SK-N-SH (cell line): Measurements from ENCODE around the gene KCNAB1. TPM values are rescaled to one million over a fixed set of nuclear protein-coding genes. Genes with fewer than 3 reads are reported as not detected.

Experiments
- CTCF ChIA-PET: fragments of 300-600, 350-600 bp; formaldehyde crosslinking; extraction: SDS; loops from one replicate; lab custom pipeline; 2021; lab: Yijun Ruan, JAX
- POLR2A ChIA-PET: fragments of 350-600 bp; sonication (Branson Sonifier 250); formaldehyde crosslinking; extraction: SDS; loops from one replicate; lab custom pipeline; 2020; ENCODE audit warnings: antibody characterized with exemption, inconsistent platforms; lab: Yijun Ruan, JAX
- DNase-seq: peaks from one replicate; pipeline ENCODE4 v3.0.0; 2012
- H2AFZ ChIP-seq: fragments of 200-600 bp; sonication (generic); 2 replicates; pipeline ENCODE4 v1.8.1; 2016; ENCODE audit warnings: antibody characterized with exemption, mild to moderate bottlenecking, low read depth
- H3F3A ChIP-seq: fragments of 200-600 bp; sonication (generic); replicated peaks from 2 replicates; pipeline ENCODE3; 2016; ENCODE audit warnings: antibody characterized with exemption, mild to moderate bottlenecking; ENCODE audit not compliant: insufficient read depth
- H3K27ac ChIP-seq, 2 experiments: fragments of 200-500 bp in 1 of 2; fragments of 200-600 bp in 1 of 2; sonication (Bioruptor generic) in 1 of 2; sonication (generic), shearing (Covaris generic) in 1 of 2; 2 replicates each; pipeline versions ENCODE4 v1.5.1 to v1.6.1; 2014 to 2016; ENCODE audit warnings: low read depth in 2 of 2, inconsistent platforms in 1 of 2, low read length in 1 of 2, mild to moderate bottlenecking in 1 of 2, mixed read lengths in 1 of 2
- H3K27me3 ChIP-seq: fragments of 200-600 bp; sonication (generic), shearing (Covaris generic); 2 replicates; pipeline ENCODE4 v1.6.1; 2016; ENCODE audit warnings: mixed run types; ENCODE audit not compliant: insufficient read depth
- H3K36me3 ChIP-seq, 2 experiments: fragments of 200-500 bp in 1 of 2; fragments of 200-600 bp in 1 of 2; sonication (Bioruptor generic) in 1 of 2; sonication (generic) in 1 of 2; replicated peaks in 1 of 2; 2 replicates each; pipeline versions ENCODE3 to v1.5.1; 2014 to 2016; ENCODE audit warnings: low read length in 1 of 2, mild to moderate bottlenecking in 1 of 2; ENCODE audit not compliant: insufficient read depth in 2 of 2, control insufficient read depth in 1 of 2
- H3K4me1 ChIP-seq, 2 experiments: fragments of 200-500 bp in 1 of 2; fragments of 200-600 bp in 1 of 2; sonication (Bioruptor generic) in 1 of 2; sonication (generic), shearing (Covaris generic) in 1 of 2; 2 replicates each; pipeline versions ENCODE4 v1.5.1 to v1.6.1; 2014 to 2016; ENCODE audit warnings: low read depth in 1 of 2, low read length in 1 of 2, mixed run types in 1 of 2; ENCODE audit not compliant: insufficient read depth in 2 of 2, control insufficient read depth in 1 of 2
- H3K4me2 ChIP-seq: fragments of 200-600 bp; sonication (generic), shearing (Covaris generic); 2 replicates; pipeline ENCODE4 v1.6.1; 2017; ENCODE audit warnings: mixed run types
- H3K4me3 ChIP-seq, 2 experiments: fragments of 200-500 bp in 1 of 2; fragments of 200-600 bp in 1 of 2; sonication (Bioruptor generic) in 1 of 2; sonication (generic), shearing (Covaris generic) in 1 of 2; 2 replicates each; pipeline versions ENCODE4 v1.5.1 to v1.8.1; 2014 to 2016; ENCODE audit warnings: low read depth in 2 of 2, inconsistent platforms in 1 of 2, low read length in 1 of 2, mild to moderate bottlenecking in 1 of 2, mixed read lengths in 1 of 2, moderate library complexity in 1 of 2
- H3K79me2 ChIP-seq: fragments of 200-600 bp; sonication (generic); 2 replicates; pipeline ENCODE4 v1.8.1; 2017; ENCODE audit warnings: mild to moderate bottlenecking; ENCODE audit not compliant: insufficient read depth
- H3K9ac ChIP-seq: fragments of 200-600 bp; sonication (generic); 2 replicates; pipeline ENCODE4 v1.6.1; 2017; ENCODE audit warnings: mixed run types
- H3K9me2 ChIP-seq: fragments of 200-600 bp; sonication (generic); 2 replicates; pipeline ENCODE4 v1.6.1; 2017; ENCODE audit warnings: mixed run types
- H3K9me3 ChIP-seq: fragments of 200-600 bp; sonication (generic); 2 replicates; pipeline ENCODE4 v1.6.1; 2017; ENCODE audit warnings: mixed run types, mild to moderate bottlenecking, moderate library complexity
- H4K20me1 ChIP-seq: fragments of 200-600 bp; sonication (generic); 2 replicates; pipeline ENCODE4 v1.6.1; 2017; ENCODE audit warnings: mild to moderate bottlenecking, mixed run types; ENCODE audit not compliant: insufficient read depth
- CHD2 ChIP-seq: fragments of 150-350 bp; IDR thresholded peaks from 2 replicates; pipeline ENCODE4 v1.6.1; 2018; ENCODE audit warnings: low read length; ENCODE audit not compliant: partially characterized antibody
- ELF1 ChIP-seq: IDR thresholded peaks from 2 replicates; pipeline ENCODE4 v1.4.0; 2012
- EZH2phosphoT487 ChIP-seq: fragments of 200-600 bp; sonication (generic); IDR thresholded peaks from 2 replicates; pipeline ENCODE4 v1.6.1; 2017; ENCODE audit warnings: low read depth, mixed run types, mild to moderate bottlenecking, antibody characterized with exemption, moderate library complexity, borderline replicate concordance
- FOXJ3 ChIP-seq: sonication (generic); formaldehyde crosslinking; IDR thresholded peaks from 2 replicates; pipeline ENCODE4 v1.5.1; 2020; ENCODE audit warnings: mild to moderate bottlenecking, missing genetic modification reagents
- FOXM1 ChIP-seq: IDR thresholded peaks from 2 replicates; pipeline ENCODE4 v1.4.0; 2012; ENCODE audit warnings: low read depth, mild to moderate bottlenecking
- IRF3 ChIP-seq: fragments of 150-350 bp; IDR thresholded peaks from 2 replicates; pipeline ENCODE4 v1.6.1; 2016; ENCODE audit warnings: mild to moderate bottlenecking, low read depth, low read length
- JUND ChIP-seq: IDR thresholded peaks from 2 replicates; pipeline ENCODE4 v1.4.0; 2012
- MAX ChIP-seq: IDR thresholded peaks from 2 replicates; pipeline ENCODE4 v1.4.0; 2012; ENCODE audit warnings: low read depth
- MEF2A ChIP-seq: IDR thresholded peaks from 2 replicates; pipeline ENCODE4 v1.4.0; 2012; ENCODE audit warnings: low read depth, borderline replicate concordance
- MXI1 ChIP-seq: IDR thresholded peaks from 2 replicates; pipeline ENCODE4 v1.6.1; 2012; ENCODE audit warnings: mild to moderate bottlenecking, low read depth, low read length, improper control_type of control experiment
- NFIC ChIP-seq: IDR thresholded peaks from 2 replicates; pipeline ENCODE4 v1.4.0; 2012; ENCODE audit warnings: borderline replicate concordance
- NRF1 ChIP-seq: IDR thresholded peaks from 2 replicates; pipeline ENCODE4 v1.6.1; 2012; ENCODE audit warnings: low read depth, mild to moderate bottlenecking, low read length
- POLR2AphosphoS5 ChIP-seq: IDR thresholded peaks from 2 replicates; pipeline ENCODE4 v1.6.1; 2012; ENCODE audit warnings: low read depth, low read length
- RAD21 ChIP-seq: IDR thresholded peaks from 2 replicates; pipeline ENCODE4 v1.6.1; 2012; ENCODE audit warnings: mild to moderate bottlenecking, low read length
- REST ChIP-seq: IDR thresholded peaks from 2 replicates; pipeline ENCODE4 v1.6.1; 2012; ENCODE audit warnings: mild to moderate bottlenecking, low read depth, low read length, moderate library complexity
- RXRA ChIP-seq: IDR thresholded peaks from 2 replicates; pipeline ENCODE4 v1.4.0; 2012; ENCODE audit warnings: low read depth, mild to moderate bottlenecking, borderline replicate concordance
- SIN3A ChIP-seq: IDR thresholded peaks from 2 replicates; pipeline ENCODE4 v1.6.1; 2012; ENCODE audit warnings: low read depth, mild to moderate bottlenecking, low read length, moderate library complexity, borderline replicate concordance
- SMC3 ChIP-seq: IDR thresholded peaks from 2 replicates; pipeline ENCODE4 v1.6.1; 2012; ENCODE audit warnings: low read depth, low read length, improper control_type of control experiment
- TCF12 ChIP-seq: IDR thresholded peaks from 2 replicates; pipeline ENCODE4 v1.4.0; 2012
- TEAD4 ChIP-seq: IDR thresholded peaks from 2 replicates; pipeline ENCODE4 v1.4.0; 2012; ENCODE audit warnings: mild to moderate bottlenecking, borderline replicate concordance; ENCODE audit not compliant: insufficient read depth
- ZBTB33 ChIP-seq: IDR thresholded peaks from 2 replicates; pipeline ENCODE4 v1.4.0; 2012; ENCODE audit warnings: low read depth, borderline replicate concordance
- whole genome bisulfite sequencing: methylation state at CpG from one replicate; pipeline ENCODE4 v1.1.6; 2017; ENCODE audit warnings: low lambda C conversion rate; 5-methylcytosine and 5-hydroxymethylcytosine counted together
- polyA plus RNA-seq, 3 experiments: library from polyadenylated mRNA; depleted of rRNA; stranded (reverse); fragments of >200 nt; gene quantifications; 2 replicates each; pipeline ENCODE4 v1.2.3, GENCODE V29; 2012
- TF ChIP-seq, protein P1 (sequence below): fragments of 150-350 bp; IDR thresholded peaks from 2 replicates; pipeline ENCODE4 v1.6.1; 2017; ENCODE audit warnings: antibody characterized with exemption, low read length, low read depth, borderline replicate concordance
- TF ChIP-seq, protein P2 (sequence below): fragments of 200-600 bp; sonication (generic); IDR thresholded peaks from 2 replicates; pipeline ENCODE4 v1.6.1; 2017; ENCODE audit warnings: antibody characterized with exemption, mild to moderate bottlenecking, moderate library complexity

The KCNAB1 gene
- polyA plus RNA-seq, 1 of the 3 experiments (the other 2 are of a cell fraction): 82.1 TPM

DNA sequence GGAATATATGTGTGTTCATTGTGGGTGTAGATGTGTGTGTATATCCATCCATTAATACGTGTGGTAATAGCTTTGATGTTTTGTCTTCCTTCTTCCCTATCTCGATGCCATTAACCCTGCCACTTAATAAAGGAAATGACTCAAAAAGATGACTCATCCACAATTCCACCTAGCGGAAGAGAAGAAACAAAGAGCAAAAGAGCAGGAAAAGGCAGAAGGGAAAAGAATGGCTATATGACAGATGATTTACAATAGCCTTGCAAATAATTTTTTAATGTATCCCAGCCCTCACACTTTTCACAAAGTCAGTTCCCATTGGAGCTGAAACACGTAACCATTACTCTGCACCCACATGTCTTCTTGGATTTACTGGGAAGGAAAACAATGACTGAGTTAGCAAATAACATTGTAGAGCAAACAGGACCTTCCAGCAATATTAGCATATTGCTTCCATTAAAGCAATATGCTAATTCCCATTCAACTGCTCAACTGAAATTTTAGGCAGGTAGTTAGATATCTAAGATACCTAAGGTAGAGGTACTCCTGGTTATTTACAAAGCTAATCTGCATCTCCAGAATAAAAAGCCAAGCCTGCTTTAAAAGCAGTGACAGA lies 197.2 kb downstream of the KCNAB1 start:
- POLR2A ChIA-PET: no interaction called here
- no peak for DNase-seq
- CTCF ChIA-PET: interaction anchor here (1.2 to 2.5 kb wide), 2 partner anchors 9 to 143 kb away, joined by 3 to 8 read pairs; no protein-coding TSS in a partner anchor
- no peaks in the 10 kb centered on the region for H3K9me3 ChIP-seq
- H3K4me1 ChIP-seq: peaks cover 9 to 37% of the 10 kb centered on the region in 2 experiments
- H3K4me3 ChIP-seq: no peak overlapping the region
- peak overlapping the region; percentile 85 to 89 for H3K27ac ChIP-seq
- peaks cover 10 to 13% of the 10 kb centered on the region in 2 experiments for H3K36me3 ChIP-seq
- H2AFZ ChIP-seq: peak overlapping the region; percentile 7; the same call in 1 of the 2 replicates
- peaks cover 48% of the 10 kb centered on the region for H3F3A ChIP-seq
- H4K20me1 ChIP-seq: no peaks in the 10 kb centered on the region
- peak overlapping the region; percentile 23; the same call in 1 of the 2 replicates for H3K9ac ChIP-seq
- 8% methylated on average over 4 of the region's 4 CpGs for WGBS
- H3K27me3 ChIP-seq: no peaks in the 10 kb centered on the region
- peak overlapping the region; percentile 12; the same call in 1 of the 2 replicates for H3K4me2 ChIP-seq
- peaks cover 78% of the 10 kb centered on the region for H3K79me2 ChIP-seq
- H3K9me2 ChIP-seq: no peaks in the 10 kb centered on the region
- TF ChIP-seq RXRA (peak; percentile 64; the same call in 1 of the 2 replicates), MEF2A (no peak), POLR2AphosphoS5 (peak; percentile 65; the same call in 1 of the 2 replicates), FOXJ3 (CRISPR knock-in tag) (no peak), TCF12 (peak; percentile 94), MXI1 (no peak), FOXM1 (peak; percentile 72; the same call in 1 of the 2 replicates), ZBTB33 (0 out of 2 replicates have a peak, but pooled peaks have one; percentile 41), NRF1 (no peak), SIN3A (no peak; the same call in 1 of the 2 replicates), ELF1 (peak; percentile 51; the same call in 1 of the 2 replicates), TEAD4 (peak; percentile 77; the same call in 1 of the 2 replicates), REST (no peak), MAX (peak; percentile 70), JUND (peak; percentile 99), CHD2 (no peak), IRF3 (no peak), EZH2phosphoT487 (no peak), NFIC (peak; percentile 84), SMC3 (no peak), RAD21 (no peak)
- TF ChIP-seq, protein P1, sequence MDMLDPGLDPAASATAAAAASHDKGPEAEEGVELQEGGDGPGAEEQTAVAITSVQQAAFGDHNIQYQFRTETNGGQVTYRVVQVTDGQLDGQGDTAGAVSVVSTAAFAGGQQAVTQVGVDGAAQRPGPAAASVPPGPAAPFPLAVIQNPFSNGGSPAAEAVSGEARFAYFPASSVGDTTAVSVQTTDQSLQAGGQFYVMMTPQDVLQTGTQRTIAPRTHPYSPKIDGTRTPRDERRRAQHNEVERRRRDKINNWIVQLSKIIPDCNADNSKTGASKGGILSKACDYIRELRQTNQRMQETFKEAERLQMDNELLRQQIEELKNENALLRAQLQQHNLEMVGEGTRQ: no peak
- TF ChIP-seq, protein P2, sequence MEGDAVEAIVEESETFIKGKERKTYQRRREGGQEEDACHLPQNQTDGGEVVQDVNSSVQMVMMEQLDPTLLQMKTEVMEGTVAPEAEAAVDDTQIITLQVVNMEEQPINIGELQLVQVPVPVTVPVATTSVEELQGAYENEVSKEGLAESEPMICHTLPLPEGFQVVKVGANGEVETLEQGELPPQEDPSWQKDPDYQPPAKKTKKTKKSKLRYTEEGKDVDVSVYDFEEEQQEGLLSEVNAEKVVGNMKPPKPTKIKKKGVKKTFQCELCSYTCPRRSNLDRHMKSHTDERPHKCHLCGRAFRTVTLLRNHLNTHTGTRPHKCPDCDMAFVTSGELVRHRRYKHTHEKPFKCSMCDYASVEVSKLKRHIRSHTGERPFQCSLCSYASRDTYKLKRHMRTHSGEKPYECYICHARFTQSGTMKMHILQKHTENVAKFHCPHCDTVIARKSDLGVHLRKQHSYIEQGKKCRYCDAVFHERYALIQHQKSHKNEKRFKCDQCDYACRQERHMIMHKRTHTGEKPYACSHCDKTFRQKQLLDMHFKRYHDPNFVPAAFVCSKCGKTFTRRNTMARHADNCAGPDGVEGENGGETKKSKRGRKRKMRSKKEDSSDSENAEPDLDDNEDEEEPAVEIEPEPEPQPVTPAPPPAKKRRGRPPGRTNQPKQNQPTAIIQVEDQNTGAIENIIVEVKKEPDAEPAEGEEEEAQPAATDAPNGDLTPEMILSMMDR: no peak; the same call in 1 of the 2 replicates
